Measurements from ENCODE around the gene LATS1. TPM values are rescaled to one million over a fixed set of nuclear protein-coding genes. Genes with fewer than 3 reads are reported as not detected.
A peak's percentile ranks its signal among the peaks of the same experiment; 100 is the strongest.

LATS1 gene
- polyA plus RNA-seq, 1 donor from 2014 or later: 12.8 TPM

GRCh38 chr6:149727793-149728498, 10.0 kb upstream of the LATS1 start:
- H3K27ac ChIP-seq (ENCODE audit: low read length): no peak overlapping the region
- no peaks in the 10 kb centered on the region for H4K20me1 ChIP-seq (ENCODE audit: insufficient read depth)
- H3K9ac ChIP-seq (ENCODE audit: low read length): no peak overlapping the region
- no peak for TF ChIP-seq EZH2 (IDR thresholded peaks at IDR 0.05; ENCODE audit: borderline replicate concordance, insufficient read depth, low read length, poor library complexity, severe bottlenecking)
- H3K4me2 ChIP-seq (ENCODE audit: low read length): no peak overlapping the region
- H3K27me3 ChIP-seq (ENCODE audit: insufficient read depth, low read depth, low read length): no peaks in the 10 kb centered on the region
- H2AFZ ChIP-seq (ENCODE audit: low read depth, low read length): no peak overlapping the region
- no peaks in the 10 kb centered on the region for H3K9me2 ChIP-seq (ENCODE audit: insufficient read depth, low read length)
- no peaks in the 10 kb centered on the region for H3K36me3 ChIP-seq (ENCODE audit: insufficient read depth, low read length)
- no peaks in the 10 kb centered on the region for H3K9me3 ChIP-seq (ENCODE audit: low read length)
- H3F3A ChIP-seq (ENCODE audit: insufficient read depth, low read length, poor library complexity, severe bottlenecking): no peaks in the 10 kb centered on the region
- H3K79me2 ChIP-seq (replicated peaks; ENCODE audit: insufficient read depth, low read length): no peaks in the 10 kb centered on the region
- H3K4me3 ChIP-seq (ENCODE audit: low read length): no peak overlapping the region

- Histone ChIP-seq H3K9me3 (ENCODE audit: low read length) (no peaks in the 10 kb centered on the region), H3K27ac (ENCODE audit: low read length) (no peak overlapping the region), H2AFZ (ENCODE audit: low read depth, low read length) (no peak overlapping the region), H3K9ac (ENCODE audit: low read length) (no peak overlapping the region), H3K4me3 (ENCODE audit: low read length) (no peak overlapping the region), H3K79me2 (replicated peaks; ENCODE audit: insufficient read depth, low read length) (no peaks in the 10 kb centered on the region), H4K20me1 (ENCODE audit: insufficient read depth) (no peaks in the 10 kb centered on the region), H3K4me2 (ENCODE audit: low read length) (no peak overlapping the region), H3K9me2 (ENCODE audit: insufficient read depth, low read length) (no peaks in the 10 kb centered on the region), H3F3A (ENCODE audit: insufficient read depth, low read length, poor library complexity, severe bottlenecking) (no peaks in the 10 kb centered on the region), H3K36me3 (ENCODE audit: insufficient read depth, low read length) (no peaks in the 10 kb centered on the region), H3K27me3 (ENCODE audit: insufficient read depth, low read depth, low read length) (no peaks in the 10 kb centered on the region)
- TF ChIP-seq EZH2 (IDR thresholded peaks at IDR 0.05; ENCODE audit: borderline replicate concordance, insufficient read depth, low read length, poor library complexity, severe bottlenecking): no peak
- TF ChIP-seq RAD21 (conservative IDR thresholded peaks at IDR 0.05): no peak
Measured at GRCh38 chr6:149725785-149726184, 7.9 kb upstream of the LATS1 start.

GRCh38 chr6:149723771-149724417, 6.0 kb upstream of the LATS1 start:
- no peaks in the 10 kb centered on the region for H3K27me3 ChIP-seq (ENCODE audit: insufficient read depth, low read depth, low read length)
- H3K9ac ChIP-seq (ENCODE audit: low read length): no peak overlapping the region
- H3K9me2 ChIP-seq (ENCODE audit: insufficient read depth, low read length): no peaks in the 10 kb centered on the region
- H3K27ac ChIP-seq (ENCODE audit: low read length): no peak overlapping the region
- H2AFZ ChIP-seq (ENCODE audit: low read depth, low read length): no peak overlapping the region
- no peak overlapping the region for H3K4me2 ChIP-seq (ENCODE audit: low read length)
- no peak overlapping the region for H3K4me3 ChIP-seq (ENCODE audit: low read length)
- H3K9me3 ChIP-seq (ENCODE audit: low read length): no peaks in the 10 kb centered on the region
- H4K20me1 ChIP-seq (ENCODE audit: insufficient read depth): no peaks in the 10 kb centered on the region
- H3K79me2 ChIP-seq (replicated peaks; ENCODE audit: insufficient read depth, low read length): no peaks in the 10 kb centered on the region
- TF ChIP-seq SMC3 (conservative IDR thresholded peaks at IDR 0.05; ENCODE audit: poor library complexity) (no peak), CTCF (IDR thresholded peaks at IDR 0.05; ENCODE audit: poor library complexity, severe bottlenecking) (peak; percentile 54), EZH2 (IDR thresholded peaks at IDR 0.05; ENCODE audit: borderline replicate concordance, insufficient read depth, low read length, poor library complexity, severe bottlenecking) (no peak), RAD21 (conservative IDR thresholded peaks at IDR 0.05) (peak; percentile 34)
- H3F3A ChIP-seq (ENCODE audit: insufficient read depth, low read length, poor library complexity, severe bottlenecking): no peaks in the 10 kb centered on the region
- no peaks in the 10 kb centered on the region for H3K36me3 ChIP-seq (ENCODE audit: insufficient read depth, low read length)

- H3K79me2 ChIP-seq (replicated peaks; ENCODE audit: insufficient read depth, low read length): peaks cover 5% of the 10 kb centered on the region
- H3K9me2 ChIP-seq (ENCODE audit: insufficient read depth, low read length): no peaks in the 10 kb centered on the region
- no peaks in the 10 kb centered on the region for H4K20me1 ChIP-seq (ENCODE audit: insufficient read depth)
- no peaks in the 10 kb centered on the region for H3K36me3 ChIP-seq (ENCODE audit: insufficient read depth, low read length)
- peaks cover 2% of the 10 kb centered on the region for H3F3A ChIP-seq (ENCODE audit: insufficient read depth, low read length, poor library complexity, severe bottlenecking)
- H2AFZ ChIP-seq (ENCODE audit: low read depth, low read length): no peak overlapping the region
- H3K4me3 ChIP-seq (ENCODE audit: low read length): no peak overlapping the region
- no peak overlapping the region for H3K9ac ChIP-seq (ENCODE audit: low read length)
- no peaks in the 10 kb centered on the region for H3K9me3 ChIP-seq (ENCODE audit: low read length)
- no peaks in the 10 kb centered on the region for H3K27me3 ChIP-seq (ENCODE audit: insufficient read depth, low read depth, low read length)
- H3K4me2 ChIP-seq (ENCODE audit: low read length): no peak overlapping the region
- no peak overlapping the region for H3K27ac ChIP-seq (ENCODE audit: low read length)
- TF ChIP-seq POLR2AphosphoS5 (IDR thresholded peaks at IDR 0.05) (no peak), RAD21 (conservative IDR thresholded peaks at IDR 0.05) (no peak), REST (IDR thresholded peaks at IDR 0.05; ENCODE audit: borderline replicate concordance) (no peak), TAF1 (IDR thresholded peaks at IDR 0.05; ENCODE audit: low read depth) (no peak), EZH2 (IDR thresholded peaks at IDR 0.05; ENCODE audit: borderline replicate concordance, insufficient read depth, low read length, poor library complexity, severe bottlenecking) (no peak), EP300 (conservative IDR thresholded peaks at IDR 0.05; ENCODE audit: poor library complexity, severe bottlenecking) (no peak), SMC3 (conservative IDR thresholded peaks at IDR 0.05; ENCODE audit: poor library complexity) (no peak), MXI1 (conservative IDR thresholded peaks at IDR 0.05; ENCODE audit: poor library complexity, severe bottlenecking) (no peak)
Measured at GRCh38 chr6:149723262-149723661, 5.4 kb upstream of the LATS1 start.

Data from neural cell (in vitro differentiated cells).